GM12801 (cell line): ENCODE results near the gene CROCC2.

Source experiments
- CTCF ChIP-seq: IDR thresholded peaks from one replicate; pipeline ENCODE4 v1.5.1; 2011; ENCODE audit warnings: control low read depth; ENCODE audit not compliant: insufficient read length; ENCODE audit errors: extremely low read depth

Gene CROCC2

GRCh38 chr2:241003830-241004564 is 97.9 kb downstream of the CROCC2 start:
- TF ChIP-seq CTCF = no peak

- no peak for TF ChIP-seq CTCF
Observed at GRCh38 chr2:241005569-241005968, 99.4 kb downstream of the CROCC2 start.

GRCh38 chr2:241006412-241006811 is 100.3 kb downstream of the CROCC2 start:
- no peak for TF ChIP-seq CTCF

GRCh38 chr2:241007111-241007510 is 101.0 kb downstream of the CROCC2 start:
- TF ChIP-seq CTCF = no peak

- TF ChIP-seq CTCF = no peak
Observed at GRCh38 chr2:241007880-241008710, 102.0 kb downstream of the CROCC2 start.

GRCh38 chr2:241008711-241009121 is 102.6 kb downstream of the CROCC2 start:
- TF ChIP-seq CTCF = no peak

- no peak for TF ChIP-seq CTCF
Observed at GRCh38 chr2:241009191-241009590, 103.1 kb downstream of the CROCC2 start.
